ENCODE data around the gene PAQR5.

- TF ChIP-seq CTCF (IDR thresholded peaks at IDR 0.05) (no peak), POLR2A (IDR thresholded peaks at IDR 0.05) (no peak)
These were observed 61.9 kb downstream of the PAQR5 start for GRCh38 chr15:69360642-69361041.

Data from testis (tissue), 2 donors.